Cardiac fibroblast (primary cell): ENCODE data around the gene TRAF3.
A peak's percentile ranks its signal among the peaks of the same experiment; 100 is the strongest.
"Not testable (repeated sequence)": the region's sequence is repeated elsewhere in the genome, so short reads cannot be mapped to it uniquely, and the experiment has no call there.

Experiments
- DNase-seq, 2 donors: peaks; one replicate each; pipeline versions ENCODE4 v3.0.0 to v3.0.0-alpha.2; 2010; ENCODE audit warnings: low read depth in 2 of 2
- H3K4me3 ChIP-seq, 2 donors: replicated peaks in 1 of 2; 1 replicate in 1 of 2; 2 replicates in 1 of 2; pipeline ENCODE4 v1.5.1; 2011; ENCODE audit warnings: low read depth in 2 of 2, low read length in 2 of 2, mild to moderate bottlenecking in 2 of 2, moderate library complexity in 1 of 2
- TF ChIP-seq, protein P1 (sequence below): IDR thresholded peaks from one replicate; pipeline ENCODE4 v1.5.1; 2011; ENCODE audit warnings: low read depth, mild to moderate bottlenecking, low read length, inconsistent platforms

Gene TRAF3

DNA sequence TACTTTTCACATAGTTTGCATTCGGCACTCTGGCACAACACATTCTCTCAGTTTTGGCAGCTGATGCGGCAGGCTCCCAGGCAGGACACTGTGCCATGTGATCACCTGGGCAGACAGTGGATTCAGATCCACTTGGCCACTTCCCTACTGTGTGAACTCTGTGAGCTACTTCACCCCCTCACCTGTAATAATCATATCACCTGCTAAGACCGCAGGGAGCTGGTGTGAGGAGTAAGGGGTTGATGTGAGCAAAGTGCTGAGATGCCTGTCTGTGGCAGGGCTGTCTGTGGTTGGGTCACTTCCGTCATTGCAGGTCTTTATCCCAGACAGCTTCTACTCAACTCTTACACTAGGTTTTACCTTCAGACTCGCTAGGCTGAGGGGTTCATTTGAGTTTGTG lies 94.8 kb downstream of the TRAF3 start:
- DNase-seq = no peak
- TF ChIP-seq, protein P1, sequence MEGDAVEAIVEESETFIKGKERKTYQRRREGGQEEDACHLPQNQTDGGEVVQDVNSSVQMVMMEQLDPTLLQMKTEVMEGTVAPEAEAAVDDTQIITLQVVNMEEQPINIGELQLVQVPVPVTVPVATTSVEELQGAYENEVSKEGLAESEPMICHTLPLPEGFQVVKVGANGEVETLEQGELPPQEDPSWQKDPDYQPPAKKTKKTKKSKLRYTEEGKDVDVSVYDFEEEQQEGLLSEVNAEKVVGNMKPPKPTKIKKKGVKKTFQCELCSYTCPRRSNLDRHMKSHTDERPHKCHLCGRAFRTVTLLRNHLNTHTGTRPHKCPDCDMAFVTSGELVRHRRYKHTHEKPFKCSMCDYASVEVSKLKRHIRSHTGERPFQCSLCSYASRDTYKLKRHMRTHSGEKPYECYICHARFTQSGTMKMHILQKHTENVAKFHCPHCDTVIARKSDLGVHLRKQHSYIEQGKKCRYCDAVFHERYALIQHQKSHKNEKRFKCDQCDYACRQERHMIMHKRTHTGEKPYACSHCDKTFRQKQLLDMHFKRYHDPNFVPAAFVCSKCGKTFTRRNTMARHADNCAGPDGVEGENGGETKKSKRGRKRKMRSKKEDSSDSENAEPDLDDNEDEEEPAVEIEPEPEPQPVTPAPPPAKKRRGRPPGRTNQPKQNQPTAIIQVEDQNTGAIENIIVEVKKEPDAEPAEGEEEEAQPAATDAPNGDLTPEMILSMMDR = no peak
- H3K4me3 ChIP-seq = no peak overlapping the region

DNA sequence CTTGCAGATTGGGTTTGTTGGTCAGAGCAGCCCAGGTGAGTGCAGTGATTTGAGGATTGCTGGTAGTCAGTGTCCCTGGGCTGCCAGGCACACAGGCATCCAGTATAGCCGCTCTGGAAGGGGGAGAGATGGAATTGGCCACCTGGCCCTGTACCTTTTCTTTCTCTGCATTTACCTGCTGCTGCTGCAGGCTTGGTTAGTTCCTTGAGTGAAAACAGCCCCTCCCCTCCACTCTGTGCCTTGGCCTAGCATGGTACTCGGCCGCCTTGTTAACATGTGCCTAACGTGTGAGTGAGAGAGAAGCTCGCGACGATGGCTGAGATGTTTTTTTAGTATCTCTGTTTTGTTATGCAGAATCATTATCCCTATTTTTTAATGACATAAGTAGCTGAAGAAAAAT lies 95.9 kb downstream of the TRAF3 start:
- H3K4me3 ChIP-seq = no peak overlapping the region
- DNase-seq = no peak
- TF ChIP-seq, protein P1 = no peak

DNA sequence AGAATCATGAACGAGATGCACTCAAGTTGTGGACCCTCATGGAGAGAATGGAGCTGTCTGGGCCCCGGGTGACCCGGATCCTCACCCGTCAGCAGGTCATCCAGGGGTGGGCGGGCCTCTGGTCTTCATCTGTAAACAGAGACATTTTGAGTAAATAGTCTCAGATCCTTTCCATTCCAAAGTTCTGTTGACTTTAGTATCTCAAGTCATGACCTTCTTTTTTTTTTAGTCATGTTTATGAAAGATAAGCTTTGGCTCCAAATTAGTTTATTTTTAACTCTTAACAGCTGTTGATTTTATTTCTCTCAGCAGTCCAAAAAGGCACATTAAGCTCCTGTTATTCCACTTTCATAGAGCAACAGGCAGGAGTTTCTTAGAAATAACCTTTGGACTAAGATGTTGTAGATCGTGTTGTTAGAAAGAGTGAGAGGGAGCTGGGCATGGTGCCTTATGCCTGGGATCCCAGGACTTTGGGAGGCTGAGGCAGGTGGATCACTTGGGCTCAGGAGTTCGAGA lies 96.4 kb downstream of the TRAF3 start:
- TF ChIP-seq, protein P1 = no peak
- DNase-seq = no peak
- no peak overlapping the region for H3K4me3 ChIP-seq

DNA sequence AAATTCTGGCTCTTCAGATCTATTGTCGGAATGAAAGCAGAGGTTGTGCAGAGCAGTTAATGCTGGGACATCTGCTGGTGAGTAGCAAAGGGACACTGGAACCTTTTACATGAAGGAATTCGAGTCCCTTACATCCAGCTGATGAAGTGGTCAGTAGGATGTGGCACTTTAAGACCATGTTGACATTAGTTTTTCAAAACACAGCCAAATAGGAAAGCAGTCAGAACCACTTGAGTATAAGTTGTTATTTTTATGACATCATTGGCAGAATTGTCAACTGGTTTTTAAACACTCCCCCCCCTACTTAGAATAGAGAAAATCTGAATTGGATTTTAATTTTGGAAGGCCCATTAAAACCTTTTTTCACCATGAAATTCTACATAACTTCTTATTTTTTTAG lies 98.4 kb downstream of the TRAF3 start:
- DNase-seq = peak in 1 of 2 donors; percentile 12
- TF ChIP-seq, protein P1 = no peak
- no peak overlapping the region for H3K4me3 ChIP-seq

DNA sequence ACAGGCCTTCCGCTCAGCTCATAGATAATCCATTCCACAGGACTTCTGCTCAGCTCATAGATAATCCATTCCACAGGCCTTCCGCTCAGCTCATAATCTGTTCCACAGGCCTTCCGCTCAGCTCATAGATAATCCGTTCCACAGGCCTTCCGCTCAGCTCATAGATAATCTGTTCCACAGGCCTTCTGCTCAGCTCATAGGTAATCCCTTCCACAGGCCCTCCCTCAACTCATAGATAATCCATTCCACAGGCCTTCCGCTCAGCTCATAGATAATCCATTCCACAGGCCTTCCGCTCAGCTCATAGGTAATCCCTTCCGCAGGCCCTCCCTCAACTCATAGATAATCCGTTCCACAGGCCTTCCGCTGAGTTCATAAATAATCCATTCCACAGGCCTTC lies 100.3 kb downstream of the TRAF3 start:
- DNase-seq, H3K4me3 ChIP-seq: not testable (repeated sequence)

DNA sequence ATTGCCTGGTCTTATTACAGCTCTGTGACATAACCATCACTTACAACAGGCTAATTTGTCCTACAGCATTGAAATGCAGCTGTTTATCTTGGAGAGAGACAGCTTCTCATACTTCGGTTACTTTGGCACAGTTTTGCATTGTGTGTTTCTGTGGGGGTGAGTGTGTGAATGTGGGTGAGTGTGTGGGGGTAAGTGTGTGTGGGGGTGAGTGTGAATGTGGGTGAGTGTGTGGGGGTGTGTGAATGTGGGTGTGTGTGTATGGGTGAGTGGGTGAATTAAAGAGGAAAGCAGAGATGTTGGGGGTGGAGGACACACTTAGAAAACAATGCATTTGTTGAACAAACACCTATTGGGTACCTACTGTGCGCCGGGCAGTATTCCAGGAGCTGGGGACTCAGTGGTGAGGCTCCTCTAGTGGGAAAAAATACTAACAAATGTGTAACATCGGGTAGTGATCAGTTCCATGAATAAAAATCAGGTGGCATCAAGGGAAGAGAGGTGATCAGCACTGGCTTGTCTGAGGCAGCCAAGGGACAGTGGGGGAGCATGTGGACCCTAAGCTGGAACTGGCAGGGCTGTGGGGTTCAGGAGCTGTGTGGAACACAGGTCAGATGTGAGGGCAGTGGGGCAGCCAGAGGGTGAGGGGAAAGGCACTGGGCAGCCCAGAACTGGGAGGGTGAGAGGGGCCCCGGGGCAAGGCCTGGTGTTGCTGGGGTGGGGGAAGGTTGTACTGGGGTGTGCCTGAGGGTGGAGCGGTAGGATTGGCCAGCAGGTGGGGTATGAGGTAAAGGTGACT lies 101.1 kb downstream of the TRAF3 start:
- TF ChIP-seq, protein P1 = no peak

DNA sequence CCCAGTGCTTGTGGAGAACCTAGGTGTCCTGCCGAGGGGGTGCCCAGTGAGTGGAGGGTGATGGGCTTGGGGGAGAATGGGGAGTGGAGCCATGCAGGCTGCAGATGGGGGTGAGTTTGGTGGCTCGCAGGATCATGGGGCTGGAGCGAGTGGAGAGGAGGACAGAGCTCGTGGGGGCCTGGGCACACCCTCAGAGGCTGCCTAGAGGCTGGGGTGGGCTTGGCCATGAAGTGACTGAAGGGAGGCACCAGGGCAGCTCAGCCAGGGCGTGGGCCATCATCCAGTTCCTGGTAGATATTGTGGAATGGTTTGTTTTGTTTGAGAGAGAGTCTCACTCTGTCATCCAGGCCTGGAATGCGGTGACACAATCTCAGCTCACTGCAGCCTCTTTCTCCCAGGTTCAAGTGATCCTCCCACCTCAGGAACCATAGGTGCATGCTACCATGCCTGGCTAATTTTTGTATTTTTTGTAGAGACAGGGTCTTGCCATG lies 101.8 kb downstream of the TRAF3 start:
- no peak overlapping the region for H3K4me3 ChIP-seq
- DNase-seq = peak in 1 of 2 donors; percentile 20
- TF ChIP-seq, protein P1 = no peak

More for the DNA sequence above, 101.1 kb downstream of the TRAF3 start:
- DNase-seq = no peak
- no peak overlapping the region for H3K4me3 ChIP-seq
